Stimulated activated CD4-positive, alpha-beta T cell treated with anti-CD3 and anti-CD28 coated beads, Interleukin-12 subunit alpha, Interleukin-12 subunit beta, amount 100 ng/mL, for 48 hours (primary cell): ENCODE results near the gene ETNK1.

Experiments
- DNase-seq, 3 donors: peaks; one replicate each; pipeline ENCODE4 v3.0.0-alpha.2; 2020; ENCODE audit warnings: low read depth in 2 of 3, low spot score in 1 of 3

The ETNK1 gene

DNA sequence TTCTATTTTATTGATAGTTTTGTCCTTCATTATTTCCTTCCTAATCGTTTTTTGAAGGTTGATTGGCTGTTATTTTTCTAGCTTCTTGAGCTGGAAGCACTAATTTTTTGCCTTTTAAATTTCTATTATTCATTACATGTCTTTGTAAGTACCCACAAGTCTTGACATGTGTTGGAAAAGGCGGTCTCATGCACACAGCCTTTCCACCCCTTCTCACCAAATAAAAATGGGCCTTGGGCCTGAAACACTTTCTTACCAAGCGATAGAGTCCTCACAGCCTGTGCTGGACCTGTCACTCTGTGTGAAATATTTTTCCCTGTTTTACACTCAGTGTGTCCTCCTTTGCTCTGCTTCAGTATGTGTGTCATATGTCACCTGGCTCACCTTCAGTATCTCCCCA is 9.9 kb downstream of the ETNK1 start:
- DNase-seq = no peak

DNA sequence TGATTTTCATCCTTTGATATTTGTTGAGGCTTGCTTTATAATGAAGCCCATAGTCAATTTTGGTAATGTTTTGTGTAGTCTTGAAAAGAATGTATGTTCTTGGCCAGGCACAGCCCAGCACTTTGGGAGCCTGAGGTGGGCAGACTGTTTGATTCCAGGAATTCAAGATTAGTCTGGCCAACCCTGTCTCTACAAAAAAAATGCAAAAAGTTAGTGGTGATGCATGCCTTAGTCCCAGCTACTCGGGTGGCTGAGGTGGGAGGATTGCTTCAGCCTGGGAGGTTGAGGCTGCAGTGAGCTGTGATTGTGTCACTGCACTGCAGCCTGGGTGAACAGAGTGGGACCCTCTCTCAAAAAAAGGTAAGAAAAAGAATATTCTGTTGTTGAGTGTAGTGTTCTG is 10.8 kb downstream of the ETNK1 start:
- no peak for DNase-seq

DNA sequence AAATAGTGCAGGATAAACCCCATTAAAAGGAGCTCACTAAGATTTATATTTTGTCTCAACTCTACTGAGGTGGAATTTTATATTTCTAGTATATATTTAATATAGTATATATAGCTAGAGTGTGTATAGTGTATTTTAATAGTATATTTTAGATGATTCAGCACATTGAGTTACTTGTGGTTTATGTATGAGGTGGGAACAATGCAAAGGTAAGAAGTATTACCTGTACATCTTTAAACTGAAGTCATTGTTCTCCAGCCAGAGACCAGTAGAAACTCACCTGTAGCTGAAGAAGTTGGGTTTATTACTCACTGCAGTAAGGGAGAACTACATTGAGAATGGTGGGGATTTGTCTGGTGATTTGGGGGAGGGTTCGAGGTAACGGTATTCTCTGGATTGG is 15.9 kb downstream of the ETNK1 start:
- DNase-seq = no peak

DNA sequence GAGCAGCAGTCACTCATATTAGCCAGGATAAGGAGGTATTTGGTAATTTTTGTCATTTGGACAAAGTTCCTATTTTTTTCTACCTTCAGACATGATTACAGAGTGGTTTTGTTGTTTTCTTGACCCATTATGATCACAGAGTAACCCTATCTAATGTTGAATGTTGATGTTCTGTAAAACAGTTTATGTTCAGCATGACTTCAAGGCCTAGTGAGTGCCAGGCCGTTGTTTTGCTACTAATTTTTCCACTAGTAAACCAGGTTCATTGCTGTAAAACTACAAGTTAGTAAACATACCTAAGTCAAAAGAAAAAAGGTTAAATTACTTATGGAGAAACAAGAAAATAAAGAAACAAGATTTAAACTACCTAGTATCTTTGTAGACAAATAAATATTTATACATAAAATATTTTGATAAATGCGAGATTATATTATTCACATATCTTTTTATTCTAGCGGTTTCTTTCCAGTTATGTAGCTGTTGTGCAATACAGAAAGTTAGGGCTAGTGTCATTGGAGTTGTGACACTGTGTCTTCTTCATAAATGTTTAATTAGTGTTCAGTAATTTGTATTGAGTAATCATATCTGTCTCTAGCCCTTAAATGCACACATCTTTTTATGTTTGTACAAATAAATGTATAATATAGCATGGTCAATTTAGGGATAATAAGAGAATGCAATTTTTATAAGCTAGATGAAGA is 16.5 kb downstream of the ETNK1 start:
- no peak for DNase-seq

DNA sequence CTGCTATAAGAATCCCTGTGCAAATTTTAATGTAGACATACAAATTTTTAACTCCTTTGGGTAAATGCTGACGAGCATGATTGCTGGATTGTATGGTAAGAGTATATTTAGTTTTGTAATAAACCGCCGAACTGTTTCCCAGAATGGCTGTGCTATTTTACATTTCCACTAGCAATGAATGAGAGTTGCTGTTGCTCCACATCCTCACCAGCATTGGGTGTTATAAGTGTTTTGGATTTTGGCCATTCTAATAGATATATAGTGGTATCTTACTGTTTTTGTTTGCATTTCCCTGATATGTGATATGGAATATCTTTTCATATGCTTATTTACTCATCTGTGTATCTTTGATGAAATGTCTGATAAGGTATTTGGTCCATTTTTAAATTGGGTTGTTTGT is 23.7 kb downstream of the ETNK1 start:
- no peak for DNase-seq

DNA sequence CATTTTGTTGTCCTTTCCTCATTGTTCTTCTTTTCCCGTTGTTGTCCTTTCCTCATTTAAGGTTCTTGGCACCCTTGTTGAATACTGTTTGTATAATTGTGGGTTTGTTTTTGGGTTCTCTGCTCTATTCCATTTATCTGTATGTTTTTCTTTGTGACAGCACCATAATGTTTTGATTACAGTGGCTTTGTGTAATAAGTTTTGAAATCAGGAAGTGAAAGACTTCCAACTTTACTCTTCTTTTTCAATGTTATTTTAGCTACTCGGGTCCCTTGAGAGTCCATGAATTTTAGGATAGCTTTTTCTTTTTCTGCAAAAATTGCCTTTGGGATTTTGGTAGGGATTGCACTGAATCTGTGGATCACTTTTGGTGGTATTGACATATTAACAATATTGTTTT is 28.1 kb downstream of the ETNK1 start:
- DNase-seq = no peak

DNA sequence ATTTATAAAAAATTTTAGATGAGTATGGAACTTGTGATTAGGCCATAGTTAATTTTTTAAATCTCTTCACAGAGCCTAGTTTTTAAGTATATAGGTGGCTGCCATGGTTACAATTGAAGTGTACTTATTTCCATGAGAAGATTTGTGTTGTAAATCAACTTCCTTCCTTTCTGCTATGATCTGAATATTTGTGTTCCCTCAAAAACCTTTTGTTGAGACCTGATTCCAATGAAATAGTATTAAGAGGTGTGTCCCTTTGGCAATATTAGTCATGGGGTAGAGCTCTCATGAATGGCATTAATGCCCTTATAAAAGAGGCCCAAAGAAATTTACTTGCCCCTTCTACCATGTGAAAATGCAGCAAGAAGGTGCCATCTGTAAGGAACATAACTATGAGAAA is 28.8 kb downstream of the ETNK1 start:
- no peak for DNase-seq

DNA sequence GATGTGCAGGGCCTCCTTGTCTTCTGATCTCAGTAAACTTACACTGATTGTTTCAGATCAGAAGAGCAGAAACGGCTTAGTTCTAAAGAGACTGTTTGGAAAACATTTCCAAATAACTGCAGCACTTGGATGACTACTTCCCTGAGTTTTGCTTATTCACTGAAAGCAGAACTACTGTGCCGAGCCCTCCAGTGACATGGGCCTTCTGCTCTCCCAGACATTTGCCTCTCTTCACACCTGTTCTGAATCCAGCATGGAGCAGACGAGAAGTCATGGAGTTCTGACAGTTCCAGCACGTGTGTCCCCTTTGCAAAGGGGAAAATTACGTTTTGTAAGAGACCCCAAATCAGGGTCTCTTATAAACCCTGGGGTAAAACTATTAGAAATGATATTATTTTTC is 31.4 kb downstream of the ETNK1 start:
- no peak for DNase-seq

DNA sequence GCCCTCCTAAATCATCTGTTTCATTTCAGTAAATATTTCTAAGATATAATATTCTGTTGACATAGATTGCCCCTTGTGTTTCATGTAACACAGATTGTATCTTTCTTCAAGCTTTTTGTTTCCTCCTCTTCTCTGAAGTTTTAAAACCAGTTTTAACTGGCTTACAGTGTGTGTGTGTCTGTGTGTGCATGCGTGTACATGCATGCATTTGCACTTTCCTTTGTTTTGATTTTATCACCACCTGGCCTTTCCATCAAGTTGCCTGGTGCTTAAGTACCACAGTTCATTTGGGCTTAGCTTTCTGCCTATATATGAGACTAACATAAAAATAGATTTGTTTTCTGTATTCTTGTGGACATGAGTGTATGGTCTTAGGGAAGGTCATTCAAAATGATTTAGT is 31.9 kb downstream of the ETNK1 start:
- DNase-seq = no peak

DNA sequence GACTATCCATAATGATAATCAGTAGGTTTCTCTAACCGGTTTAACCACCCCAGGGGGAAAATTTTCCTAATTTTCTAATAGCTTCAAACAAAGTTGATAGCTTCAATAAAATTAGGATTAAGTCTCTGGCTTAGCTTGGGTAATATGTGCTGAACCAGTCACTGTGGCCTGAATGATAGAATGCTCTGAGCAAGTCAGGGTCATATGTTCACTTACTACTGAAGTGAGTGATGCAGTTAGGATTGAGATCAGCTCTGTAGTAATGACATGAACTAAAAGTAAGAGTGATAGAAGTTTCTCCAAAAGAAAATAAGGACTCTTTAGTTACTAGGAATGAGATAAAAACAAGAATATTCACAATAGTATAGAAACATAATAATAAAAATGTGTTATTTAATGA is 32.6 kb downstream of the ETNK1 start:
- DNase-seq = no peak

DNA sequence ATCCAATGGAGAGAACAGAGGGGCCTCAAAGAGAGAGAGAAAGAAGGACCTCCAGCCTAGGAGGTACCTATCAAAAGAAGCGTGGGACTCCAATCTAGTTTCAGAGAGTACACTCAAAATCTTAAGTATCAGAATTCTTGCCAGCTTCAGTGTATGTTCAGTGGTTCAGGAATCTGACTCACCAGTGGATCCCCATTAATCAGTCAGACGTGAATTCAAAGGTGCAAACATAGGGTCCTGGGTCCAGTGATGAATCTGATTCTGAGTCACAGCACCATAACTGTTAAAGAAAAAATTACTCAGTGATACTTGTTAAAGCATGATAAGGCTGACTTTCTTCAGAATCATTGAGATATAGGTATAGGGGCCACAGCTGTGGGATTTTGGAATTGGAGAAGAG is 33.2 kb downstream of the ETNK1 start:
- peak in 2 of 3 donors; percentile 7 to 39 for DNase-seq

DNA sequence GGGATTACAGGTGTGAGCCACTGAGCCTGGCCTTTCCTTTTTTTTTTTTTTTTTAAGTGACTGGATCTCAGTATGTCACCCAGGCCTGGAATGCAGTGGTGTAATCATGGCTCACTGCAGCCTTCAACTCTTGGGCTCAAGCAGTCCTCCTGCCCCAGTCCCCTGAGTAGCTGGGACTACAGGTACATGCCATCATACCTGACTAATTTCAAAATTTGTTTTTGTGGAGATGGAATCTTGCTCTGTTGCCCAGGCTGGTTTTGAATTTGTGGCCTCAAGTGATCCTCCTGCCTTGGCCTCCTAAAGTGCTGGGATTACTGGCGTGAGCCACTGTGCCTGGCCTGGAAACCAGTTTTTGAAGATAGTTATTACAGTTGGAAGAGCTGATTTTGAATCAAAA is 37.4 kb downstream of the ETNK1 start:
- no peak for DNase-seq

DNA sequence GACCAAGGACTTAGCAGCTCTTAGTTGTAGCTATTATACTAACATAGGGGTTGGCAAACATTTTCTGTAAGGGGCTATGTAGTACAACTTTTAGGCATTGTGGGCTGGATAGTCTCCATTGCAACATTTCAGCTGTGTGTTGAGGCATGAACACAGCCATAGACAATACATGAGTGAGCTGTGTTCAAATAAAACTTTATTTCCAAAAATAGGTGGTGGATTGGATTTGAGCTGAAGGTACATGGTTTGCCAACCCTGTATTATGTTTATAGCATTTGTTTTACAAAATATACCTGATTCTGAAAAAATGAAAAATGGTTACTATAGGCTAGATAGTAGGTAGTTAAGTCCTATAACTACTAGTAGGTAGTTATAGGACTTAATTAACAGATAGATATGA is 40.5 kb downstream of the ETNK1 start:
- no peak for DNase-seq

DNA sequence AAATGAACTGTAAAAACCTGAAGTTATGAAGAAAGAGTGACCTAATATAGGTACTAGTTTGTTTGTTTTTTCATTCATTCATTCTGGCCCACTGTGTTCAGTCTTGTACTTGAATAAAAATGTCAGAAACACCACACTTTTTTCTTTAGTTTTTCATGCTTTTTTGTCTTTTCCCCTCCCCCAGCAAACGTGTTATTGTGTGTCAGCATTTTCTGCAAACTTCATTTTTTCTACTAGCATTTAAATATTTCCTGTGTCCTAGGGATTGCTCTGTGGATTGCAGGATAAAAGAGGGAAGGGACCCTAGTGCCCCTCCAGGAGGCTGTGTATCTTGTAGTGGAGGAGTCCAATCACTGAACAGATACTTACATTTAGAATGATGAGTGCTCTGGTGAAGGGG is 42.2 kb downstream of the ETNK1 start:
- no peak for DNase-seq

DNA sequence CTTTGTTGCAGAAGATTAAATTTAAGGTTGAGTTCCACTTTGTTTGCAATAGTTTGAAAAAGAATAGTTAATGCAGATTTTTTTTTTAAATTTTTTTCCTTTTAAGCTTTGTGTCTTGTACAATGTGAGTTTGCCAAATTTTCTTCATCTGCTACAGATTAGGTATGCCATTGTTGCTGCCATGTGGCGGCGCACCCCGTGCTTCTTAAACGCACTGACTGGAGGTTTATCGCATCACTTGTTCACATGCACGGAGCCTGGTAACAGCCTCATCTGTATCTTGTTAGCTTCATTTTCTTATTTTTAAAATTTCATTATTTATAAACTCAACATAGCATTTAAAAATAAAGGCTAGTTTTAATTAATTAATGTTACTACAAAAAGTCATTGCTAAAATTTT is 43.5 kb downstream of the ETNK1 start:
- DNase-seq = no peak

DNA sequence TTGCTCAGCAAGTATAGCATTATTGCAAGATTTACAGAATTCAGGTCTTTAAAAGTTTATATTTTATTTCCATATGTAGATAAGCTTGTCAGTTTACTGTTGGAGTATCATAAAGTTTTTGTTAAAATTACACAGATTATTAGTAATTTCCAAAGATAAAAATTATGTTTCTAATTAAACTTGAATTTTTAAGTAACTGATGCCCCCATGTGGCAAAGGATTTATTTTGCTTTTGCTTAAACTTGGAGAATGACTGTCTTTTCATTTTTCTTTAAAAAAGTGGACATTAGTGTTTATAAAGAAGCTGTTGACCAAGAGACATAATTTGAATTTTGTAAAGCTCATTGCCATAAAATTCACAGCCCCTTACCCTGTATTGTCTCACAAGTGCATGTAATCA is 45.8 kb downstream of the ETNK1 start:
- no peak for DNase-seq

DNA sequence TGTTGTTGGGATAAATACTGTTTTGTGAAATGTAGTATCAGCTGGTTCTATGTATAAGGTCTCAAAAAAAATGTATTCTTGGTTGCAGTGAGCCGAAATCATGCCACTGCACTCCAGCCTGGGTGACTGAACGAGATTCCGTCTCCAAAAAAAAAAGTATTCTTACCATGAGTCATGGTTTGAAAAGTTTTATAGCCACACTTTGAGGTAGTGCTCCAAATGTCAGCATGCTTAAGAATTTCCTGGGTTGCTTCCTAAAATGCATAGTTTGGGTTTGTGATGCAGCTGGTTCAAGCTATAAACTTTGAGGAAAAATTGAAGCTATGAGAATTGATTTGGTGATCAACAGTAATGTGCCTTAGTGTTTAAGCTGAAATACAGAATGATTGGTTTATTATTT is 48.0 kb downstream of the ETNK1 start:
- DNase-seq = no peak

DNA sequence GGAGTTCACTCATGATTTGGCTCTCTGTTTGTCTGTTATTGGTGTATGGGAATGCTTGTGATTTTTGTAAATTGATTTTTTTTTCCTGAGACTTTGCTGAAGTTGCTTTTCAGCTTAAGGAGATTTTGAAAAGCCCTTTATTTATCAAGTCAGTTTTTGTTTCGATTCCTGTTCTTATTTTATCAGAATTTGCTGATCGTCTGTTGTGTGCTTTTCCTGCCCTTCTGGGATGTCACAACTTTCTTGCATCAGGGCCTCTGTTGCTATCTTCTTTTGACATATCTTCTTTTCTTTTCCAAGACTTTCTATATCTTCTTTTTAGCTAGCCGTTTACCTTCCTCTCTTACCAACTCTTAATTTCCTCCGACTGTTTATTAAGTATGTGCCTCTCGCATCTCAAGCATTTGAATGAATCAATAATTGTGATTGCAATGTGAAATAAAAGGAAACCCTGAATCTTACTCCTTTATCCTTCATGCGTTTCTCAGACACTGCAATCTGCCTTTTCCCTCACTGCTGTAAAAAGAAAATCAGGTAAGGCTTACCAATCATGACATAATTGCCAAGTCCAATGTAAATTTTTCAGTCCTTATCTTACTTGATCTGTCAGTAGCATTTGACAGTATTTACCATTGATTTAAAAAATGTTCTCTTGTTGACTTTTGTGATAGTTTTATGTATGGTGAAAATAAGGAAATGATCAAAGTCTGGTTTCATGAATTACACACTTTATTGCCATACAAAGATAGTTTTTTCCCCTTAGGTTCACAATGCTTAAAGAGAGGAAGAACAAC is 53.0 kb downstream of the ETNK1 start:
- DNase-seq = no peak

DNA sequence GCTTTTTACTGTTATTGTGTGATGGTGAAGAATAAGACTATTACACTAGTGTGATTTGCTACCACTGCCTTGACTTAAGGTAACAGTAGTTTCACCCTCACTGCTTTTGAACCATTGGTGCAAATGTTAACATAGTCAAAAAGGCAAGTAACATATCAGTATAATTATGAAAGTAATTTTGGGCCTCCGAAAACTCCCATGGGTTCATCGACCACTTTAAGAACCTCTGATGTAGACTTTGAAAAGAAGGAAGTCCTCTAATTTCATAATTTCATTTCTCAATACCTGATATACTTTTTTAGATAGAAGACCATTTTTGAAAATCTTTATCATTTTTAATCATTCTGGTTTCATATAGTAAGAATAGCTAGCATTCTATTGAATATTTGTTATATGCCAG is 57.7 kb downstream of the ETNK1 start:
- no peak for DNase-seq

DNA sequence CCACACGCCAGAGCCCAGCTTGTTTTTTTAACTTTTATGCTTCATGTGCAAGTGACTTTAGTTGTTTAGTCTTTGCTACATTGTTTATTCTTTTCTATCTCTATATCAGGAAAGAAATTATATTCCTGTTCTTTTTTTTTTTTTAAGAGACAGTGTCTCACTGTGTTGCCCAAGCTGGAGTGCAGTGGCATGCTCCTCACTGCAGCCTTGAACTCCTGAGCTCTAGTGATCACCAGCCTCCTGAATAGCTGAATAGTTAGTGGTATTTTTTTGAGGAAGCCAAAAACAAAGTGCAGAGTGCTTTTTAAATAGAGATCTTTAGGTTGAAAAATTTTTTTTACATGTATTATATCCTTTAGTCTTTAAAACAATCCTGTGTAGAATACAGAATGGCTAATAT is 58.2 kb downstream of the ETNK1 start:
- DNase-seq = no peak

DNA sequence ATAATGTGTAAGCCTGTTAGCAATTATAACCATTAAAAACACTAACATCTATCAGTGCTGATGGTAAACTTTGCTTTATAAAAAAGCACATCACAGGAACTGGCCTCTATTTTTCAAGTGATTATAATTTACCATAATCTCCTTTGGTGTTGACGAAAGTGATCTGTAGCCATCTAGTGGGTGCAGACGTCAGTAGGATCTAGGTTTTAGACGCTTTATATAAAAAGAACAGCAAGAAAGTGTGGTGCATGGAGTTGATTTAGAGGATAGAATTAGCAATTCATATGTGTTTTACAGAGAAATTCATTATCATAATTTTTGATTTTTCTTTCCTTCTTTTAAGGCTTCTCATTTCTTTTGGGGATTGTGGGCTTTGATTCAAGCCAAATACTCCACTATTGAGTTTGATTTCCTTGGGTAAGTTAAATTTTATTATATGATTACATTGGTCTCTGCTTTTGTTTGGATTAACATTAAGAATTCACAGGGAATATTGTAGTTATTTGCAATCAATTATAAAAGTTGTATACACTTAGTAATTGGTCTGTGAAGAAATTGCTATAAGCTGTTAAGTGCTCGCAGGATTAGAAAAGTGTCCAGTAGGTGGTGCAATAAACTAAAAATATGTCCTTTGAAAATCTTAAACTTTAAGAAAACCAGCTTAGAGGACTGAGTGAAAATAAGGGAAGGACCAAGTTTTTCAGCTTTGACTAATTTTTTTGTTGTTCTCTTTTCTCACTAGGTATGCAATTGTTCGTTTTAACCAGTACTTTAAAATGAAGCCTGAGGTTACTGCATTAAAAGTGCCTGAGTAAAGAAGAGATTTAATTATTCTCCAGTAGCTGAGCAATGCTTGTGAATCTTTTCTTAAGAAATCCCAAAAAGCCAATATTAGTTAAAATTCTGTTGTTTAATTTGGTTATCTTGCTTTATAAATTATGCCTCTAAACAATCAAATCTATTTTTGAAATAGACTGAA is 59.5 kb downstream of the ETNK1 start:
- no peak for DNase-seq

DNA sequence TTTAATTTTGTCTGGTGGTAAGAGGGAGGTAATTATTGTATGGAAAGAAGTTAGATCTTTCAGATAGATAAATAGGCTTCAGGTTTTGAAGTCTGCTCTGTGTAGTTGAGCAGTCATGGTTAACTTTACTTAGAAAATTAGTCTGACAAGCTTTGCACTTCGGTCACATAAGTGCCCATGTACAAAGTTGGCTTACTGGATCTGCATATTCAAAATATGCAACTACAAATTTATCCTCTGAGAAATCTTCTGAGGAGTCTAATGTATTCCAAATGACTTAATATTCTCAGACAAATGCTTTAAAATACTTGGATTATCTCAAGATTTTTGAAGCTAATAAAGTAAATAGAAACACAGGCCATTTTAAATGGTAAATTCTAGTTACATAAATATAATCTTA is 61.2 kb downstream of the ETNK1 start:
- DNase-seq = no peak
